Kidney epithelial cell (primary cell): Measurements from ENCODE around the gene KSR2. TPM values are rescaled to one million over a fixed set of nuclear protein-coding genes. Genes with fewer than 3 reads are reported as not detected.

Experiments
- DNase-seq: peaks from one replicate; pipeline ENCODE4 v3.0.0-alpha.2; 2010; ENCODE audit warnings: low read depth
- H3K27me3 ChIP-seq: 2 replicates; pipeline ENCODE4 v1.6.0; 2011; ENCODE audit warnings: low read length; ENCODE audit not compliant: control insufficient read depth, insufficient read depth
- H3K36me3 ChIP-seq: 2 replicates; pipeline ENCODE4 v1.5.1; 2011; ENCODE audit warnings: low read length; ENCODE audit not compliant: control insufficient read depth, insufficient read depth
- H3K4me3 ChIP-seq: 2 replicates; pipeline ENCODE4 v1.5.1; 2011; ENCODE audit warnings: low read depth, mild to moderate bottlenecking, control low read depth, low read length
- CTCF ChIP-seq: IDR thresholded peaks from 2 replicates; pipeline ENCODE4 v1.5.1; 2011; ENCODE audit warnings: mild to moderate bottlenecking, moderate library complexity, low read length, control low read depth, inconsistent platforms; ENCODE audit not compliant: insufficient read depth, poor library complexity, severe bottlenecking
- total RNA-seq: library from RNA; depleted of rRNA; stranded (reverse); fragments of >200 nt; gene quantifications from 2 replicates; pipeline ENCODE4 v1.2.3, GENCODE V29; 2015

The KSR2 gene
- total RNA-seq = 0.14 and 0.29 TPM in 2 replicates

- DNase-seq = peak; percentile 16
- no peak for TF ChIP-seq CTCF
- H3K36me3 ChIP-seq = no peaks in the 10 kb centered on the region
- H3K4me3 ChIP-seq = peak within 1 kb of the TSS; percentile 53
- peaks cover 28% of the 10 kb centered on the region for H3K27me3 ChIP-seq
Observed at GRCh38 chr12:117968826-117969659, at the start of gene KSR2. Gene KSR2 (minus strand): TSS chr12:117968990. CDS start chr12:117968255, 735 bp downstream.

- no peak overlapping the region for H3K4me3 ChIP-seq
- no peaks in the 10 kb centered on the region for H3K27me3 ChIP-seq
- DNase-seq = no peak
- no peak for TF ChIP-seq CTCF
- no peaks in the 10 kb centered on the region for H3K36me3 ChIP-seq
Observed at GRCh38 chr12:118017926-118018325, 49.1 kb upstream of the KSR2 start.

- TF ChIP-seq CTCF = no peak
Observed at GRCh38 chr12:118016424-118017264, 47.9 kb upstream of the KSR2 start, which contains the start of gene RFC5. Gene RFC5 (plus strand): TSS chr12:118016703. CDS start chr12:118016828, 125 bp downstream.

GRCh38 chr12:118015944-118016343, 47.2 kb upstream of the KSR2 start:
- no peak for DNase-seq
- no peaks in the 10 kb centered on the region for H3K27me3 ChIP-seq
- H3K4me3 ChIP-seq = no peak overlapping the region
- no peaks in the 10 kb centered on the region for H3K36me3 ChIP-seq
- no peak for TF ChIP-seq CTCF

More at GRCh38 chr12:118016424-118017264, 47.9 kb upstream of the KSR2 start, which contains the start of gene RFC5:
- Histone ChIP-seq H3K4me3 (peak within 1 kb of the TSS; percentile 98), H3K36me3 (no peaks in the 10 kb centered on the region), H3K27me3 (no peaks in the 10 kb centered on the region)
- DNase-seq = peak; percentile 83

- no peak overlapping the region for H3K4me3 ChIP-seq
- DNase-seq = no peak
- H3K27me3 ChIP-seq = no peaks in the 10 kb centered on the region
- no peaks in the 10 kb centered on the region for H3K36me3 ChIP-seq
- TF ChIP-seq CTCF = no peak
Observed at GRCh38 chr12:118015306-118015705, 46.5 kb upstream of the KSR2 start.
